Measurements from ENCODE around the gene USP53.
"Not testable (repeated sequence)": the region's sequence is repeated elsewhere in the genome, so short reads cannot be mapped to it uniquely, and the experiment has no call there.

GRCh38 chr4:119339895-119340294 is 127.4 kb downstream of the USP53 start:
- TF ChIP-seq, protein P1, sequence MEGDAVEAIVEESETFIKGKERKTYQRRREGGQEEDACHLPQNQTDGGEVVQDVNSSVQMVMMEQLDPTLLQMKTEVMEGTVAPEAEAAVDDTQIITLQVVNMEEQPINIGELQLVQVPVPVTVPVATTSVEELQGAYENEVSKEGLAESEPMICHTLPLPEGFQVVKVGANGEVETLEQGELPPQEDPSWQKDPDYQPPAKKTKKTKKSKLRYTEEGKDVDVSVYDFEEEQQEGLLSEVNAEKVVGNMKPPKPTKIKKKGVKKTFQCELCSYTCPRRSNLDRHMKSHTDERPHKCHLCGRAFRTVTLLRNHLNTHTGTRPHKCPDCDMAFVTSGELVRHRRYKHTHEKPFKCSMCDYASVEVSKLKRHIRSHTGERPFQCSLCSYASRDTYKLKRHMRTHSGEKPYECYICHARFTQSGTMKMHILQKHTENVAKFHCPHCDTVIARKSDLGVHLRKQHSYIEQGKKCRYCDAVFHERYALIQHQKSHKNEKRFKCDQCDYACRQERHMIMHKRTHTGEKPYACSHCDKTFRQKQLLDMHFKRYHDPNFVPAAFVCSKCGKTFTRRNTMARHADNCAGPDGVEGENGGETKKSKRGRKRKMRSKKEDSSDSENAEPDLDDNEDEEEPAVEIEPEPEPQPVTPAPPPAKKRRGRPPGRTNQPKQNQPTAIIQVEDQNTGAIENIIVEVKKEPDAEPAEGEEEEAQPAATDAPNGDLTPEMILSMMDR (IDR thresholded peaks at IDR 0.05), result not testable (repeated sequence)
- TF ChIP-seq POLR2A (IDR thresholded peaks at IDR 0.05), result not testable (repeated sequence)

Data from testis (tissue), 2 donors.